ENCODE measurements around the gene IFNG-AS1.

IFNG-AS1 gene

DNA sequence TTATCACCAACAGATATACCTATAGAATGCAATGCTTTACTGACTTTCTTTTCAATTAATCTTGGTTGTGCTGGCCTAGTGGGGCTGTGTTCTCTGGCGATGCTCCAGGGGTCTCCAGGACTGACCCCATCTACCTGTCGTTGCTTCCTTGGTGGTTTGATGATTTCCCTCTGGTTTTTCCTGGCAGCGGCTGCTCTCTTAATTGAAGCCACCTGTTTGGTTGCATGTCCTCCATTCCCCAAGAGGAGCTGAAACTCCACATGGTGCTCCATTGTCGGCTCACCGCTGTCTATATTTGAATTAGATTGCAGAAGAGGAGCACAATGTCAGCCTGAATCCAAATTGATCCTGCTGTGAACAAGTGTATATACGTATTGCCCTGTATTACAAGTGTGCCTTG is 7.1 kb upstream of the IFNG-AS1 start:
- DNase-seq (ENCODE audit: extremely low spot score), result no peak
- CTCF ChIA-PET, result no interaction called here
- POLR2A ChIA-PET, result no interaction called here
- TF ChIP-seq FOXA1 (IDR thresholded peaks at IDR 0.05), result no peak
- TF ChIP-seq CTBP1 (IDR thresholded peaks at IDR 0.05; ENCODE audit: borderline replicate concordance), result no peak
- no peak for TF ChIP-seq FOXK2 (IDR thresholded peaks at IDR 0.05)
- TF ChIP-seq HDGF (IDR thresholded peaks at IDR 0.05; ENCODE audit: borderline replicate concordance), result no peak
- no peak for TF ChIP-seq NFRKB (IDR thresholded peaks at IDR 0.05)

DNA sequence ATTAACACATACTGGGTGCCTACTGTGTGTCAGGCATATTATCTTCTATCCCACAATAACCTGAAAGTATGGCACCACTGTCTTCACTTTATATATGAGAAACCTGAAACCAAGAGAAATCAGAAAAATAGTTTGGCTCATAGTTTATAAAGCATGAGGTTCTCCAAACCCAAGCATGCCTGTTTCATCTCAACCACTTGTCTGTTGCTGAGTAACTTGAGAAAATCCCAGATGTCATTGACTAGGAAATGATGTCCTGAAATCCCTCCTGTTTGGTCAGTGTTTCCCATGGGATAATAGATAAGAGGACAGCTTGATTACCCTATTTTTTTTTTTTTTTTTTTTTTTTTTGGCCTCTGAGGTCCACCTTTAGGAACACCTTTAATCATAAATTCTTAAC is 2.6 kb upstream of the IFNG-AS1 start:
- POLR2A ChIA-PET, result no interaction called here
- no peak for TF ChIP-seq FOXM1 (IDR thresholded peaks at IDR 0.05; ENCODE audit: borderline replicate concordance)
- no peak for TF ChIP-seq FOXK2 (IDR thresholded peaks at IDR 0.05)
- no peak for TF ChIP-seq ZNF384 (IDR thresholded peaks at IDR 0.05)
- TF ChIP-seq, protein P1, sequence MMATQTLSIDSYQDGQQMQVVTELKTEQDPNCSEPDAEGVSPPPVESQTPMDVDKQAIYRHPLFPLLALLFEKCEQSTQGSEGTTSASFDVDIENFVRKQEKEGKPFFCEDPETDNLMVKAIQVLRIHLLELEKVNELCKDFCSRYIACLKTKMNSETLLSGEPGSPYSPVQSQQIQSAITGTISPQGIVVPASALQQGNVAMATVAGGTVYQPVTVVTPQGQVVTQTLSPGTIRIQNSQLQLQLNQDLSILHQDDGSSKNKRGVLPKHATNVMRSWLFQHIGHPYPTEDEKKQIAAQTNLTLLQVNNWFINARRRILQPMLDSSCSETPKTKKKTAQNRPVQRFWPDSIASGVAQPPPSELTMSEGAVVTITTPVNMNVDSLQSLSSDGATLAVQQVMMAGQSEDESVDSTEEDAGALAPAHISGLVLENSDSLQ (IDR thresholded peaks at IDR 0.05), result no peak
- TF ChIP-seq CTBP1 (IDR thresholded peaks at IDR 0.05; ENCODE audit: borderline replicate concordance), result no peak
- TF ChIP-seq FOXA1 (IDR thresholded peaks at IDR 0.05), result no peak
- TF ChIP-seq SUZ12 (IDR thresholded peaks at IDR 0.05), result no peak
- no peak for TF ChIP-seq LEF1 (IDR thresholded peaks at IDR 0.05; ENCODE audit: borderline replicate concordance)
- TF ChIP-seq ELF4 (IDR thresholded peaks at IDR 0.05), result no peak
- no peak for TF ChIP-seq L3MBTL2 (conservative IDR thresholded peaks at IDR 0.05)
- no peak for TF ChIP-seq NFRKB (IDR thresholded peaks at IDR 0.05)
- no peak for TF ChIP-seq SP1 (IDR thresholded peaks at IDR 0.05)
- no peak for TF ChIP-seq BHLHE40 (IDR thresholded peaks at IDR 0.05; ENCODE audit: borderline replicate concordance)
- TF ChIP-seq HDGF (IDR thresholded peaks at IDR 0.05; ENCODE audit: borderline replicate concordance), result no peak
- TF ChIP-seq ARNT (IDR thresholded peaks at IDR 0.05), result no peak
- no peak for TF ChIP-seq TARDBP (IDR thresholded peaks at IDR 0.05)
- CTCF ChIA-PET, result no interaction called here
- no peak for DNase-seq (ENCODE audit: extremely low spot score)

DNA sequence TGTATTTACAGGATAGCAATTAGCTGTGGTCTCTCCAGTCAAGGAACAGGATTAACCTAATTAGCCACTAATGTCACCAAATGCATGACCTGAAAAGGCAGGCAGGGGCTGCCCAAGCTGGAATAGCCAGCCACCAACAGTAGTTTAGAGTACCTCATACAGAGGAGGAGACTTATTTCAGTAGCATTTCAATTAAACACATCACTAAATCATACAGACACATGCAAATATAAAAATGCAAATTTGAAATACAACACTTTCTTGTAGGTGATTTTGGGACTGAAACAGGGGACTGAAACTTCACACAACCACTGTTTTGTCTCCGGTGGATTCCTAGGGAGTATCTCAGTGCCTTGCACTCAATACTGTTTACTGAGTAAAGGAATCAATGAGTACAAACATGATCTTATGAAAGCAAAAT is 636 bp upstream of the IFNG-AS1 start:
- POLR2A ChIA-PET, result no interaction called here

DNA sequence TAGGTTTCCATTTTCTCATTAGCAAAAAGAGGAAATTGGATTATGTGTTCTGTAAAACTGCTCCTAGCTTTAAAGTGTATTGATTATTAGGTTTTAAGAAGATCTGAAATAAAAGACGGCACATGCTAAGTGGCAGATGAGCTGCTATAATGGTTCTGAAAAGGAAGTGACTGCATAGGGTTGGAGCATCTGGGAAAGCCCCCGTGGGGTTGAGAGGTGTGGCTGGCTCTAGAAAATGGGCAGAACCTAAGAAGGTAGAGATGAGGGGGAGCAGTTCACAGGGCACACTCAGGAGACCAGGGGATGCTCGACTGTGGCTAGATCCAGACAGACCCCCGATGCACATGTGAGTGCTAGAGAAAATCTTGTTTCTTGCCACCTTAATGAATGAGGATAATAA is 1.9 kb downstream of the IFNG-AS1 start:
- ChIA-PET CTCF (no interaction called here), POLR2A (no interaction called here)
- DNase-seq (ENCODE audit: extremely low spot score), result no peak
- TF ChIP-seq, protein P1 (IDR thresholded peaks at IDR 0.05), result no peak
- TF ChIP-seq BHLHE40 (IDR thresholded peaks at IDR 0.05; ENCODE audit: borderline replicate concordance), result no peak
- TF ChIP-seq FOXK2 (IDR thresholded peaks at IDR 0.05), result no peak
- no peak for TF ChIP-seq ELF4 (IDR thresholded peaks at IDR 0.05)

More for the DNA sequence above, 636 bp upstream of the IFNG-AS1 start:
- no peak for TF ChIP-seq SUZ12 (IDR thresholded peaks at IDR 0.05)
- TF ChIP-seq ZNF384 (IDR thresholded peaks at IDR 0.05), result no peak
- TF ChIP-seq LEF1 (IDR thresholded peaks at IDR 0.05; ENCODE audit: borderline replicate concordance), result no peak
- no peak for TF ChIP-seq FOXK2 (IDR thresholded peaks at IDR 0.05)
- TF ChIP-seq FOXM1 (IDR thresholded peaks at IDR 0.05; ENCODE audit: borderline replicate concordance), result no peak
- no peak for TF ChIP-seq TARDBP (IDR thresholded peaks at IDR 0.05)
- no peak for TF ChIP-seq ARNT (IDR thresholded peaks at IDR 0.05)
- TF ChIP-seq SP1 (IDR thresholded peaks at IDR 0.05), result no peak
- TF ChIP-seq ELF4 (IDR thresholded peaks at IDR 0.05), result no peak
- TF ChIP-seq HDGF (IDR thresholded peaks at IDR 0.05; ENCODE audit: borderline replicate concordance), result no peak
- CTCF ChIA-PET, result no interaction called here
- no peak for DNase-seq (ENCODE audit: extremely low spot score)

DNA sequence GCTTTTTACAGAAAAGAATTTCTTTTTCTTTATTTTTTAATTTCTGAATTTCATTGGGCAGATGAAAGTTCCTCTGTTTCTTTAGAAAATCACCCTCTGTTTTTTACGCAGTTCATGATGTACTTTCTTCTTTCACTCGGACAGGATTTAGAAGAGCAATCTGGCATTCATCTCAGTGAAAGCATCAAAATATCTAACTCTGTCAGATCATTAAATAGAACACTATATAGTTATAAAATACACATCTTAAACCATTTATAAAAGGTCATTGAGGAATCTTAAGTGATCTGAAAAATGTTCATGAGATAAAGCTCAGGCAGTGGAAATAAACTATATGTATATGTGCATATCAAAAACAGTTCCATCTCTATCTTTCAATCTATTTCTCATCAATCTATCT is 3.9 kb downstream of the IFNG-AS1 start:
- DNase-seq (ENCODE audit: extremely low spot score), result no peak
- CTCF ChIA-PET, result no interaction called here
- no peak for TF ChIP-seq FOXA1 (IDR thresholded peaks at IDR 0.05)
- POLR2A ChIA-PET, result no interaction called here

DNA sequence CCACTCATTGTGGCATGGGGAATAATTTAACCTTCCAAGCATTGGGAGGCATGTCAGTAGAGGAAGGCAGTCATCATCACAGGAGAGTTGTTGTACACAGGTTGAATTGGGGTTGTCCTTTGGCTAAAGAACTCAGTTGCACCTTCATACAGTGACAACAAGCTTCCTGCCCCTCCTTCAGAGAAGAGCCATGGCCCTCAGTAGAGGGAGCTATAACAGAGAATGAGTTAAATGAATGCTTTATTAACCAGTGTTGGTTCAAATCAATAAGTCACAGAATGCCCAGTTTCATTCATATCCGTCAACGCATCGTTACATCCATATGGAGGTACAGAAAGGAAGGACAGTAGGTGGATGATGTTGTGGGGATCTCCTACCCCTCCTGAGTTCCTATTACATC is 4.8 kb downstream of the IFNG-AS1 start:
- no peak for DNase-seq (ENCODE audit: extremely low spot score)
- CTCF ChIA-PET, result no interaction called here
- POLR2A ChIA-PET, result no interaction called here
- TF ChIP-seq CTBP1 (IDR thresholded peaks at IDR 0.05; ENCODE audit: borderline replicate concordance) (no peak), FOXM1 (IDR thresholded peaks at IDR 0.05; ENCODE audit: borderline replicate concordance) (no peak), L3MBTL2 (conservative IDR thresholded peaks at IDR 0.05) (no peak), FOXK2 (IDR thresholded peaks at IDR 0.05) (no peak), NFRKB (IDR thresholded peaks at IDR 0.05) (no peak)

DNA sequence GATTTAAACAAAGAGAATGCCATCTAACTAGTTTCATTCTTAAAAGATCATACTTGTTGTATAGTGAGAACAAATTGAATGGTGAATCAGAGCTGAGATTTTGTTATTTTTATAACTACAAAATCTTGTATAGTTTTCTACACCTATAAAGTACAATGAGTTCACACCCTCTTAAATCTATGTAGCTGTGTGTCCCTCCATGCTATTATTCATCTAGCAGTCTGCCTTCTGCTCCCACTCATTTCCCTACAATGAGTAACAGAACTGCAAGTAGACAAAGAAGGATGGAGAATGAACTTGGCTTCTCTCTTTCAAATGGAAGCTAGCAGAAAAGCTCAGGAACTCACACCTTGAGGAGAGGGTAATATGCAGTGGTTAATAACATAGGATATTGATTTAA is 7.1 kb downstream of the IFNG-AS1 start:
- ChIA-PET CTCF (no interaction called here), POLR2A (no interaction called here)
- TF ChIP-seq BHLHE40 (IDR thresholded peaks at IDR 0.05; ENCODE audit: borderline replicate concordance) (no peak), SP1 (IDR thresholded peaks at IDR 0.05) (no peak), LEF1 (IDR thresholded peaks at IDR 0.05; ENCODE audit: borderline replicate concordance) (no peak), ELF4 (IDR thresholded peaks at IDR 0.05) (no peak), CTBP1 (IDR thresholded peaks at IDR 0.05; ENCODE audit: borderline replicate concordance) (no peak), FOXK2 (IDR thresholded peaks at IDR 0.05) (no peak), L3MBTL2 (conservative IDR thresholded peaks at IDR 0.05) (no peak), NFRKB (IDR thresholded peaks at IDR 0.05) (no peak), SUZ12 (IDR thresholded peaks at IDR 0.05) (no peak), ARNT (IDR thresholded peaks at IDR 0.05) (no peak), ZNF384 (IDR thresholded peaks at IDR 0.05) (no peak), FOXM1 (IDR thresholded peaks at IDR 0.05; ENCODE audit: borderline replicate concordance) (no peak), TARDBP (IDR thresholded peaks at IDR 0.05) (no peak), FOXA1 (IDR thresholded peaks at IDR 0.05) (no peak), HDGF (IDR thresholded peaks at IDR 0.05; ENCODE audit: borderline replicate concordance) (no peak)
- TF ChIP-seq, protein P1 (IDR thresholded peaks at IDR 0.05), result no peak
- no peak for DNase-seq (ENCODE audit: extremely low spot score)

Measured in HEK293T (cell line).